RWPE1 (cell line): ENCODE measurements around the gene RSAD2.
"Not testable (repeated sequence)": the region's sequence is repeated elsewhere in the genome, so short reads cannot be mapped to it uniquely, and the experiment has no call there.

Source experiments
- CTCF ChIA-PET: fragments of 350-600 bp; sonication (Branson Sonifier 250); formaldehyde crosslinking; extraction: SDS; loops from one replicate; lab custom pipeline; 2021; lab: Yijun Ruan, JAX
- POLR2A ChIA-PET: fragments of 400-600 bp; formaldehyde crosslinking; extraction: SDS; loops from one replicate; lab custom pipeline; 2020; ENCODE audit warnings: antibody characterized with exemption; ENCODE audit not compliant: low non-redundant PET; lab: Yijun Ruan, JAX
- DNase-seq: peaks from one replicate; pipeline ENCODE4 v3.0.0; 2012; ENCODE audit warnings: low spot score
- H3K27ac ChIP-seq: fragments of 450-650 bp; 2 replicates; pipeline ENCODE4 v1.5.1; 2017
- TF ChIP-seq, protein P1 (sequence below): fragments of 450-650 bp; conservative IDR thresholded peaks from 2 replicates; pipeline ENCODE4 v1.5.1; 2017; ENCODE audit warnings: low read depth, mild to moderate bottlenecking

Gene RSAD2

GRCh38 chr2:6931753-6932152 lies 54.2 kb downstream of the RSAD2 start:
- ChIA-PET CTCF (interaction anchor here (0.6 kb wide), 1 partner anchor 41 kb away, joined by 3 read pairs; no protein-coding TSS in a partner anchor), POLR2A (no interaction called here)
- no peak for DNase-seq
- TF ChIP-seq, protein P1, sequence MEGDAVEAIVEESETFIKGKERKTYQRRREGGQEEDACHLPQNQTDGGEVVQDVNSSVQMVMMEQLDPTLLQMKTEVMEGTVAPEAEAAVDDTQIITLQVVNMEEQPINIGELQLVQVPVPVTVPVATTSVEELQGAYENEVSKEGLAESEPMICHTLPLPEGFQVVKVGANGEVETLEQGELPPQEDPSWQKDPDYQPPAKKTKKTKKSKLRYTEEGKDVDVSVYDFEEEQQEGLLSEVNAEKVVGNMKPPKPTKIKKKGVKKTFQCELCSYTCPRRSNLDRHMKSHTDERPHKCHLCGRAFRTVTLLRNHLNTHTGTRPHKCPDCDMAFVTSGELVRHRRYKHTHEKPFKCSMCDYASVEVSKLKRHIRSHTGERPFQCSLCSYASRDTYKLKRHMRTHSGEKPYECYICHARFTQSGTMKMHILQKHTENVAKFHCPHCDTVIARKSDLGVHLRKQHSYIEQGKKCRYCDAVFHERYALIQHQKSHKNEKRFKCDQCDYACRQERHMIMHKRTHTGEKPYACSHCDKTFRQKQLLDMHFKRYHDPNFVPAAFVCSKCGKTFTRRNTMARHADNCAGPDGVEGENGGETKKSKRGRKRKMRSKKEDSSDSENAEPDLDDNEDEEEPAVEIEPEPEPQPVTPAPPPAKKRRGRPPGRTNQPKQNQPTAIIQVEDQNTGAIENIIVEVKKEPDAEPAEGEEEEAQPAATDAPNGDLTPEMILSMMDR, result no peak
- no peak overlapping the region for H3K27ac ChIP-seq

- TF ChIP-seq, protein P1, result no peak
- no peak for DNase-seq
- ChIA-PET POLR2A (no interaction called here), CTCF (interaction anchor here (0.6 to 0.8 kb wide), 2 partner anchors 16 to 40 kb away, joined by 3 to 5 read pairs; no protein-coding TSS in a partner anchor)
- no peak overlapping the region for H3K27ac ChIP-seq
These were observed 54.6 kb downstream of the RSAD2 start for GRCh38 chr2:6932206-6932605.

GRCh38 chr2:6932828-6933227 lies 55.3 kb downstream of the RSAD2 start:
- ChIA-PET POLR2A (no interaction called here), CTCF (interaction anchor here (0.7 to 0.8 kb wide), 2 partner anchors 16 to 1553 kb away, joined by 3 to 5 read pairs; no protein-coding TSS in a partner anchor)
- TF ChIP-seq, protein P1, result no peak
- no peak for DNase-seq
- no peak overlapping the region for H3K27ac ChIP-seq

DNA sequence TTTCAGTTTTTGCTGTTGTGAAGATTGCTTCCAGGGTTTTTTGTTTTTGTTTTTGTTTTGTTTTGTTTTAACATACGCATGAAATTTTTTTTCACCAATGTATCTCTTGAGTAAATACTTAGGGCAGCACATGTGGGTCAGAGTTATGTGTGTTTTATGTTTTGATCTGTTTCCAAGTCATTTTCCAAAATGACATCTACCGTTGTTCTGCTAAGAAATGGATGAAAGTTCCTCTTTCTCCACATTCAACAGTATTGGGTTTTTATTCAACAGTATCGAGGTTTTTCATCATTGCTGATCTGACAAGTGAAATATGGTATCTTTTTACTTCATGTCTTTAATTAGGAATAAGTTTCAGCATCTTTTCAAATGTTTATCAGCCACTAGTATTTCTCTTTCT lies 56.3 kb downstream of the RSAD2 start:
- no peak overlapping the region for H3K27ac ChIP-seq
- CTCF ChIA-PET, result no interaction called here
- POLR2A ChIA-PET, result no interaction called here
- TF ChIP-seq, protein P1, result no peak
- DNase-seq, result no peak

GRCh38 chr2:6934345-6934744 lies 56.8 kb downstream of the RSAD2 start:
- no peak overlapping the region for H3K27ac ChIP-seq
- DNase-seq, result no peak
- TF ChIP-seq, protein P1, result no peak
- POLR2A ChIA-PET, result no interaction called here
- CTCF ChIA-PET, result no interaction called here

DNA sequence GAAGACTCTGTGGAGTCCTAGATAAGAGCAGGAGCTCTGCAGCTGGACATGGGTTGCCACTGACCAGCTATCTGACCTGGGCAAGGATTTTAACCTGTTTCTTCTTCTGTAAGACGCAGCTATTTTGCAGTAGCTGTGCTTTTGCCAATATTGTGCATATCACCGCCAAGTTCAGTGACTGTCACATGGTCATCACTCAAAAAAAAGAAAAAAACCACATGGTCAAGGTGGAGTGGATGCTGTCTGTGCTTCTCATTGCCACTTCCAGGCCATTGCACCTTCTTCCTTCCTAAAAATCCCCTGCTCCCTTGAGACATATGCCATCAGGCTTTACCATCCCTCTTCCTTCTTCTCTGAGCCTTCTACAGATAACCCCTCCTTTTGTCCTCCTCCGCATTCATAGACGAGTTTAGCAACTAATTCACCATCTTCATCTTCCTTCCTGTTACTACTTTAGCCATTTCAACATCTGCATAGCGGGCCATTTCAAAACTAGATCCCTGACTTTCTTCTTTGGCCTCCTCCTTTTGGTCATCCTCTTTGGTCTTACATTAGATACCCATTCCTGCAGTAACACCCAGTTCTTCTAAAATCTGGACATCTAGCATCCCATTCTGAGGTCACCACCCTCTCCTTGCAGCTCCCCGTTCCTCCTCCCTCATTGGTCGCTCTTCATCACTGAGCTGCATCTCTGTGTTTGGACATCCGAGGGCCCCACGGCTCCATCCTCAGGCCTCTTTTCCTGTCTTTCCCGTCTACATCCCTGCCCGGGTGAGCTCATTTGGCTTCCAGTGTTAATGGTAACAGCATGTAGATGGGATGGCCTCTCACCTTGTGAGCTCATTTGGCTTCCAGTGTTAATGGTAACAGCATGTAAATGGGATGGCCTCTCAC lies 57.4 kb downstream of the RSAD2 start:
- ChIA-PET CTCF (interaction anchor here (0.6 kb wide), 1 partner anchor 13 kb away, joined by 4 read pairs; no protein-coding TSS in a partner anchor), POLR2A (no interaction called here)
- TF ChIP-seq, protein P1, result no peak
- H3K27ac ChIP-seq, result no peak overlapping the region
- DNase-seq, result no peak

- DNase-seq, POLR2A ChIA-PET, H3K27ac ChIP-seq: not testable (repeated sequence)
- CTCF ChIA-PET, result interaction anchor here (0.6 kb wide), 1 partner anchor 12 kb away, joined by 4 read pairs; no protein-coding TSS in a partner anchor
These were observed 58.1 kb downstream of the RSAD2 start for GRCh38 chr2:6935652-6936020.
